Measurements from ENCODE around the gene TM4SF5.

TM4SF5 gene

DNA sequence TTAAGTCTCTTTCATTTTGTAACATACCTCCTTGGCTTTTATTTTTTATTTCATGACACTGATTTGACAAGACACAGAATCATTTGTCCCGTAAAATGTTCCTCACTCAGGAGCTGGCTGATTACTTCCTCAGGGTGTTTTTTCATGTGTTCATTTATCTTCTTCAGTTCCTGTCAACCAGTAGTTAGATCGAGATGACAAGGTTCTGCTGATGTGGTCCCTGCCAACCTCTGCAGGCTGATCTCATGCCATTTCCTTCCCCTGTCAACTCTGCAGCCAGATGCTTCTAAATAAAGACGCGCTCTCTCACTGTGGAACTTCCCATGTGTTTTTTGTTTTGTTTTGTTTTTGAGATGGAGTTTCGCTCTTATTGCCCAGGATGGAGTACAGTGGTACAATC lies 23.8 kb upstream of the TM4SF5 start:
- no peak for DNase-seq (ENCODE audit: low read depth in 2 of 2)

DNA sequence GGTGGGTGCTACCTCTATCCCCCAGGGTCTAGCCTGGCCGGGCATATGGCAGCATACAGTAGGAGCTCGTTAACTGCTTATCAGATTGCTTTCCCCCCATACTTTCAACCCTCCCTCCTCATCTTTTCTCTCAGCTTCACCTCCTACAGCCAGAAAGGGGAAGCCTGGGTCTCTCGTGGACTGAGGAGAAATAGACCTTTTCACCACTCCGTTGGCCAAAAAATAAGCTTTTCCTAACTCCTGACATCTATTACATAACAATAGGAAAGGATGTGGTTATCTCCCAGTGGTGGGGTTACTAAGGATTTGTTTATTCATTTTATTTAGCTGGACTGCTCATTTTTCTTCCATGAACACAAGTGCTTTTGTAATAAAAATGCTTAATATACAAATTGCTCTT lies 23.0 kb upstream of the TM4SF5 start:
- no peak for DNase-seq (ENCODE audit: low read depth in 2 of 2)

DNA sequence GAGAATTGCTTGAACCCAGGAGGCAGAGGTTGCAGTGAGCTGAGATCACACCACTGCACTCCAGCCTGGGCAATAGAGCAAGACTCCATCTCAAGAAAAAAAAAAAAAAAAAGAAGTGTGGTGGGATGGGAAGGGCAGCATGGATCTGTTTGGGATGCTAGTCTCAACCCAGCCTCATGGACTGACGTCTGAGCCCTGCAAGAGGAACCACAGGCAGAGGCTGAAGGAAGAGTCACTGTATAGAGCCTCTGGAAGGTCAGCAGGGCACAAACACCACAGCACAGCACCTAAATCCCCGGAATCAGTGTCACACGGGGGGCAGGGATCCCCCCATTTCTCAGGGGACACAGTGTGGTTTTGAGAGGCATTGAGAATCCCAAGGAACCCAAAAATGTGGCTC lies 21.1 kb upstream of the TM4SF5 start:
- DNase-seq (ENCODE audit: low read depth in 2 of 2) = no peak

DNA sequence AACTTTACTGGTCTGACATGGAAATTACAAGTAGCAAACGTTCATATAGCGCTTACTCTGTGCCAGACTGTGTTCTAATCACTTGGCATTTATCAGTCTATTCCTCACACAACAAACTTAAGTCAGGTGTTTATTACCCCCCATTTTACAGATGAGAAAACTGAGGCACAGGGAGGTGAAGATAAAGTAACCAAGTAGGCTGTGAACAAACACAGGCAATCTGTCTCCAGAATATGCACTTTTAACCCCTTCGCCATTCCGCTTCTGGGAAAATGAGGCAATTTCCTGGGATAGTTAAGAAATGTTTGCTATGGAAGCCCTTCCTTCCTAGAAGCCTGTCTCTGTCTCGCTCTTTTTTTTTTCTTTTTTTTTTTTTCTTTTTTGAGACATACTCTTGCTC lies 19.8 kb upstream of the TM4SF5 start:
- DNase-seq (ENCODE audit: low read depth in 2 of 2) = no peak

DNA sequence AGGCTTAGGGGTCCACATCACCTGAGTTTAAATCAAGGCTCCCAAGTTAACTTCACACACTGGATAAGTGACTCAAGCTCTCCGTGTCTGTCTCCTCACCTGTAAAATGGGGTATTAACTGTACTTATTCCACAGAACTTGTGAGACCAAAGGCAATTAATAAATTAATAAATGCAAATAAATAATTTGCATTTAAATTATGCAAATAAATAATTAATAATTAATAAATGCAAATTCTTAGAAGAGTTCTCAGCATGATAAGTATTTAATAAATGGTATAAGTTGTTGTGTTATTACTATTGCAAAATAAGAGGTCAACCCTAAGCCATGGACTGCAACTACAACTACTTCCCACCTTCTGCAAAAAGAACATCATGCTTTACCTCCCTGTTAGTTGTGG lies 18.3 kb upstream of the TM4SF5 start:
- DNase-seq (ENCODE audit: low read depth in 2 of 2) = no peak

DNA sequence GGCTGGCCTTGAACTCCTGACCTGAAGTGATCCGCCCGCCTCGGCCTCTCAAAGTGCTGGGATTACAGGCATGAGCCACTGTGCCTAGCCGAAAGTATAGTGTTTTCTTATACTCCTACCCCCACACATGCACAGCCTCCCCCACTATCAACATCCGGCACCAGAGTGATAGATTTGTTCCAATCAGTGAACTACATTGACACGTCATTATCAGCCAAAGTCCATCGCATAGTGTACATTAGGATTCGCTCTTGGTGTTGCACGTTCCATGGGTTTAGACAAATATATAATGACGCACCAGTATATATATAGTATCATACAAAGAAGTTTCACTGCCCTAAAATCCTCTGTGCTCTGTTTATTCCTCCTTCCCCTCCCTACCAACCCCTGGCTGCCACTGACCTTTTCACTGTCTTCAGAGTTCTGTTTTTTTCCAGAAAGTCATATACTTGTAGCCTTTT lies 11.9 kb upstream of the TM4SF5 start:
- DNase-seq (ENCODE audit: low read depth in 2 of 2) = no peak

DNA sequence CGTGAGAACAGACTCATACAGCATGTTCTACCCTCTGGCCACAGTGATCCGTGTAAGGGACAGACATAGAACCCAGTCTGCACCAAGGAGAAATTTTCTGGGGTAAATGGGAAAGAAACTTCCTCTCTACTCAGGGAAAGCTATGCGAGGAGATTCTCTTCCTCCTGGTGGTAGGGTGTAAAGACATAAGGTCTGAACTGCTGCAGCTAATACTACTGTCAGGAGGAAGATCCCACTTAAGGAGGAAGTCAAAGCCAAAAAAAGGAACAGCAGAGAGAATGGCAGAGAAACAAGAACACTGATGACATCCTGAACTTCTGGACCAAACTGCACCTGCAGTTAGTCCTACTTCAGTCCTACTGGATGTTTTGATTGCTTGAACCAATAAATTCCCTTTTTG lies 7.1 kb upstream of the TM4SF5 start:
- no peak for DNase-seq (ENCODE audit: low read depth in 2 of 2)

DNA sequence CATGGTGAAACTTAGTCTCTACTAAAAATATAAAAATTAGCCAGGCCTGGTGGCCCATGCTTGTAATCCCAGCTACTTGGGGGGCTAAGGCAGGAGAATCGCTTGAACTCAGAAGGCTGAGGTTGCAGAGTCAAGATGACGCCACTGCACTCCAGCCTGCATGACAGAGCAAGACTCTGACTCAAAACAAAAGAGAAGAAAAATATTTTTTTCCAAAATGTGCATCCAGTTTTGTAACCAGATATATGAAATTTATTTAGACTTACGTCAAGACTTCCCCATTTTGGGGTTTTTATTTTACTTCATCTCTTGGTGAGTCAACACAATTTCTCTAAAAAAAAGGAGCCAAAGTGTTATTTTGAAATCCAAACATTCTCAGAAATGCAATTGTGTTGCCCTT lies 5.5 kb upstream of the TM4SF5 start:
- no peak for DNase-seq (ENCODE audit: low read depth in 2 of 2)

DNA sequence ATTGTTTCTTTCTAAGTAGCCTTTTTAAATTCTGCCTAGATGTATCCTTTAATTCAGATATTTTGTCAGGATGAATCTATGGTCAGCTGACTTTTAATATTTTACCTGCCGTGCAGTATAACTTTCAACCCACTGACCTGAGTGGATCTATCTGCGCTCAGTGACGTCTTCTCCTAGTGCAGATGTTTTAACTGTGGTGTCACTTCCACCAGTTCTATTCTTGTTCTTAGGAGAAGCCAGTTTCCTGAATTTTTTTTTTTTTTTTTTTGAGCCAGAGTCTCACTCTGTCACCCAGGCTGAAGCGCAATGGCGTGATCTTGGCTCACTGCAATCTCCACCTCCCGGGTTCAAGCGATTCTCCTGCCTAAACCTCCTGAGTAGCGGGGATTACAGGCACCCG lies 5.0 kb upstream of the TM4SF5 start:
- no peak for DNase-seq (ENCODE audit: low read depth in 2 of 2)

DNA sequence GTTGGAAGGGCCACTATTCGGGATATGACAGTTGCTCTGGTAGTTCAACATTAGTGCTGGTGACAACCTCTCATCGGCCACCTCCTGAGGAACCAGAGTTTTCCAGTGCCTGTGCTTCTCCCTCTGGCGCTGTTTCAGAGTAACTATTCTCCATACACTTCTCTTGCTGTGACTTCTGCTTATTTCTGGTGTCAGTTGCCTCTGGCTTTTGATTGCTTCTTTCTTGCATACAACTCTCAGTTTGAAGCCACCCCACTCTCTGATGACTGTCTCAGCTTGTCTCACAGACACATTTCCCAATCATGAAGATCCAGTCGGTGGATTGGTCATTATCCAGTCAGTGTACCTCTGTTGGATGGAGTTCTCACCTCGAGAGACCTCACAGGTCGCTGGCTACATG lies 3.4 kb upstream of the TM4SF5 start:
- no peak for DNase-seq (ENCODE audit: low read depth in 2 of 2)

DNA sequence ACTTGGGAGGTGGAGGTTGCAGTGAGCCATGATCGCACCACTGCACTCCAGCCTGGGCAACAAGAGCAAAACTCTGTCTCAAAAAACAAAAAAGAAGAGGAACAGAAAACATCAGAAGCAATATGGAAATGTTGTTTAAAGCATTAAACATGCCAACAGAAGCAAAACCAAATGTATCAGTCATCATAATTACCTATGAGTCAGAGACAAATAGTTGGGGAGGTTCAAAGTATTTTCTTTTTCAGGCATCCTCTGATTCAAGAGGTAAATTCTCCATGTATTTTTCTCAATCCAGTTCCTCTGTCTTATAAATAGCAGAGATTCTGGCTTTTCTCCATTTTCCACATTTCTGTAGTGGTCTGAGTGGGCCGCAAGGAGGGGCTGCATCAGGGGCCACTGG lies 2.1 kb upstream of the TM4SF5 start:
- DNase-seq (ENCODE audit: low read depth in 2 of 2) = no peak

DNA sequence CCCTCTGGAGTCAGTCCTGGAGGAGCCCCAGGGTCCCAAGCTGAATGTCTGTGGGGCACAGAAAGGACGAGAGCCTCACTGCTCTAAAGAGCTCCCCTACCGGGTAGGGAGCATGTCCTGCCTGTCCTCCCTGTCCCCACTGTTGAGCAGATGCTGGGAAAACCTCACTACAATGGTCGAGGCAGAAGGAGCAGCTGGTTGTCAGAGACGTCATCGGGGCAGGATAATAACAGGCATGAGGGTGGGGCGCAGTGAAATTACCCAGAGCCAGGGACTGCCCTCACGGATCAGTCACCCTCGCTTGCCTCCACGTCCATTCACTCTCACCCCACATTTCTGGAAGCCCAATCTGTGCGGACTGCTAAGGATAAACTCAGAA lies 538 bp downstream of the TM4SF5 start:
- no peak for DNase-seq (ENCODE audit: low read depth in 2 of 2)

DNA sequence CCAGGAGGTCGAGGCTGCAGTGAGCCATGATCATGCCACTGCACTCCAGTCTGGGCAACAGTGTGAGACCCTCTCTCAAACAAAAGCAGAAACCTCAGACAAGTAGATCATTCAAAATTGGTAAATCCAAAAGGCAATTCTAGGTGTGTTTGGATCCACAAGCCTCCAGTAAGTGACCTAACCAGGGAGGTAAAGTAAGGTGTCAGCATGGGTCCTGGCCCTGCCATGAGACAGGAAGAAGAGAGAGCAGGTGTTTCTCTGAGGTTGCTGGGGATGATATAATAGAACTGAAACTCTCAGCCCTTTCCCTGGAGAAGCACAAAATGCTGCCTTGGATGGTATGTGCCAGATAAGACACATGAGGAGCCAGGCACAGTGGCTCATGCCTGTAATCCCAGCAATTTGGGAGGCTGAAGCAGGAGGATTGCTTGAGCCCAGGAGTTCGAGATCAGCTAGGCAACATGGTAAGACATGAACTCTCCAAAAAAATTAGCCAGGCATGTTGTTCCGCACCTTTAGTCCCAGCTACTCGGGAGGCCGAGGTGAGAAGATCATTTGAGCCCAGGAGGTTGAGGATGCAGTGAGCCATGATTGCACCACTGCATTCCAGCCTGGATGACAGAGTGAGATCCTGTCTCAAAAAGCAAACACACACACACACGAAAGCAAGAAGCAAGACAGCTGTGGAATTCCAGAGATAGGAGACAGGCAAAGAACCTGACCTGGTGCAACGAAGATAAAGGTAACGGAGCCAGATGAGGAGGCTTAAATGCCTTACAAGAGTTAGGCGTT lies 6.5 kb downstream of the TM4SF5 start:
- DNase-seq (ENCODE audit: low read depth in 2 of 2) = no peak

DNA sequence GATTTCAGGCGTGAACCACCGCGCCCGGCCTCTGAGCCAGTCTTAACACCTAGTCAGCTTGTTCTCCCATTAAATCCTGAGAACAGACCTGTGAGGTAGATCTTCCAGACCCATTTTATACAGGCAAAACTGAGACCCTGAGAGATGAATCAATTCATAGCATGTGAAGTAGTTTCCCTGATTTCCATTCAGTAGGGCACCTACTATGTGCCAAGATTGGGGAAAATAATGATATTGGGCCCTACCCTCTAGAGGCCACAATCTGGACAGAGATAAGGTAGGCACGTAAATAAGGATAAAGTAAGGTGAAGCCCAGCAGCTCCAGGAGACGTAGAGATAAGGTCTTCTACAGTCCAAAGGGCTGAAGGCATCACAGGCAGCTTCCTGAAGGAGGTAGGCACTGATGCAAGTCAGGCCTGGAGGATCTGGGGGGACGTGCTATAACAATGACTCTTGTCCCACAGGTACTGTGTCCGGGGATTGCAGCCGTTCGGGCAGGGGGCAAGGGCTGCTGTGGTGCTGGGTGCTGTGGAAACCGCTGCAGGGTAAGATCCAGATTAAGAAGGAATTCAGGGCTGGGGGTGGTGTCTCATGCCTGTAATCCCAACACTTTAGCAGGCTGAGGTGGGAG lies 8.8 kb downstream of the TM4SF5 start:
- DNase-seq (ENCODE audit: low read depth in 2 of 2) = no peak

DNA sequence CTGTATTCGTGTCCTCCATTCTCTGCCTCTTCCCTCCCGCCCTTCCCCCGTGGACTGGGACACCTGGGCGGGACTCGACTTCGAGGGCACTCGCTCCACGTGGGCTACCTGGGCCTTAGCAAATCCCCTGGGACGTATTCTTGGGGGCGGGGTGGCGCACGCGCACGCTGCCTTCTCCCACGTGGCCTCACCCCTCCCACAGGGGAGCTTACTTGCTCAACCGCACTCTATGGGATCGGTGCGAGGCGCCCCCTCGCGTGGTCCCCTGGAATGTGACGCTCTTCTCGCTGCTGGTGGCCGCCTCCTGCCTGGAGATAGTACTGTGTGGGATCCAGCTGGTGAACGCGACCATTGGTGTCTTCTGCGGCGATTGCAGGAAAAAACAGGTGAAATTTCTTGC lies 11.0 kb downstream of the TM4SF5 start:
- no peak for DNase-seq (ENCODE audit: low read depth in 2 of 2)

DNA sequence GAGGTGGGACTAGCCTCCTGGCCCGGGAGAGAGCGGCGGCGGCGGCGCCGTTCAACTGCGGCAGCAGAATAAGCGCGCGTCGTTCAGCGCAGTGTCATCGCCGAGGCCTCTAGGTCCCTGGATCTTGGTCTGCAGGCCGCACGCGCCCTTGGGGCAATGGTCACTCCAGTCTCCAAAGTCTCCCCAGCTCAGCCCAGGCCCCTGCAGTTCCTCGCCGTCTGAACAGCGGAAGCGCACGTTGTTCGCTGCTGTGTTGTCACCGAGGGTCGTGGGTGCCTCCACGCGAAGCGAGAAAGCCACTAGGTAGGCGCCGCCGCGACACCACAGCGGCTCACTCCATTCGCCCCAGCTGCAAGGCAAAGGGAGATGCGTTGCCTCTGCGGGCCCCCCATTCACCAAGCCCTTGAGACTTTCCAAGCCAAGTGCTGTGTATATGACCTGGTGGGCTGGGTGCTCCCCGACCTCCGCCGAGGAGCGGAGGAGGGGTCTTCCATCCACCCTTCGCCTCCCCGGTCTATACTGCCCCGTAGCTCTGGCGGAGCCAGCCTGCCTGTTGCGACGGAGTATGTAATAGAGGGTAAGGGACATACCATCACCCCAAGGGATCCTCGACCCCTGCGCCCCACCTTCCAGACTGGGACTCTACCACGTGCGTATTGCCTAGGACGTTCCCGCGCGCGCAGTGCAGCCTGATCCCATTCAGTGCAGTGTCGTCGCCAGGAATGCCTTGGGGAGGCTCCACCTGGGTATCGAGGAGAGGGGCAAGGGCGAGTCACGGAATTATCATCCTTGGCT lies 13.8 kb downstream of the TM4SF5 start:
- DNase-seq (ENCODE audit: low read depth in 2 of 2) = no peak

DNA sequence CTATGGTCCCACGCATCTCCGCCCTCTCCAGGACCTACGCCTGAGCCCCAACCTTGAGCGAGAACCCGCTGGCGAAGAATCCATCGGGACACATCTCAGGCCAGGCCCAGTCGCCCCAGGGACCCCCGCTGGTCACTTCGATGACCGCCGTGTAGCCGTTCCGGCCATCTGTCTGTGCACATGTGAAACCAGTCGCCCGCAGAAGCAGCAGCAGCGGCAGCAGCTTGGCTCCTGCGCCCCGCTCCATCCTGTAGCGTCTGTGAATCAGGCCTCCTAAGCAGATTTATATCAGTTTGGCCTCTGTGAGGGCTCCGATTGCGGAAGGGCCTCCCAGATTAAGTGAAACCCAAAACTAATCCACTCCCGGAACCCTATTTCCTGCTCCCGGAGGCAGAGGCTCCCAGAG lies 14.4 kb downstream of the TM4SF5 start, which contains the start of gene VMO1:
Gene VMO1 (minus strand): TSS at position 259 of the 406 bp plus-strand sequence. CDS start 12 bp downstream, at position 247.
- DNase-seq (ENCODE audit: low read depth in 2 of 2) = no peak

DNA sequence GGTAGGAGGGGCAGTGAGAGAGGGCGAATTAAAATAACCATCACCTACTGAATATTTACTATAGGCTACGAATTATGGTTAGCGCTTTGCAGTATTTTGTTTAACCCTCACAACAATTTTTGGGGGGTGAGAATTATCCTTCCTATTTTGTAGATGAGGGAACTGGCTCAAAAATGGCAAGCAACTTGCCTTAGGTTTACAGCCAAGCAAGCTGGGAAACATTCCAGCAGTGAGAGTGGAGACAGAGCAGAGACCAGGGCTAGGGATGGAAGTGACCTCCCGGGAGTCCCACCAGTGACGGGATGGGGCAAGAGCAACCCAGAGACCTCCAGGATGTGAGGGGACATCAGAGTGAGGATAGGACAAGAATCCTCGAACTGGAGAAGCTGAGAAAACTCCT lies 14.8 kb downstream of the TM4SF5 start:
- no peak for DNase-seq (ENCODE audit: low read depth in 2 of 2)

DNA sequence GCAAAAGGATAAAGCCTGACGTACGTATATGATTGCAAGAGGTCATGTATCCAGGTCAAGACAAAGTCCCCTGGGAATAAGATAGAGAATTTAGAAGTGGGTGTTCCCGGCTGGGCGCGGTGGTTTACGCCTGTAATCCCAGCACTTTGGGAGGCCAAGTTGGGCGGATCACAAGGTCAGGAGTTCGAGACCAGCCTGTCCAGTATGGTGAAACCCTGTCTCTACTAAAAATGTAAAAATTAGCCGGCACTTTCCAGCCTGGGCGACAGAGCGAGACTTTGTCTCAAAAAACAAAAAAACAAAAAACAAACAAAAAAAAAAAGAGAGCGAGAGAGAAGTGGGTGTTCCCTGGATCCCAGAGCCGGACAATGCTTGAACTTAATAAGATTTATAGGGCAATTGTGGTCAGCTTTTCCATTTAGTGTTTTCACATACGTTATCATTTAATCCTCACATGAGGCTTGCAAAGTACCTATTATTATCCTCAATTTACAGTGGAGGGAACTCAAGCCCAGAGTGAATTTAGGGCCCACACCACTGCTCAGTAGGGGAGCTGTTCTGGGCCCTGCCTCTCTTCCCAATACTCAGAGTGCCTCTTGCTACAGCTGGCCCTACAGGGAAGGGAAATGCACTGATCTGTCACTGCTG lies 16.6 kb downstream of the TM4SF5 start:
- no peak for DNase-seq (ENCODE audit: low read depth in 2 of 2)

DNA sequence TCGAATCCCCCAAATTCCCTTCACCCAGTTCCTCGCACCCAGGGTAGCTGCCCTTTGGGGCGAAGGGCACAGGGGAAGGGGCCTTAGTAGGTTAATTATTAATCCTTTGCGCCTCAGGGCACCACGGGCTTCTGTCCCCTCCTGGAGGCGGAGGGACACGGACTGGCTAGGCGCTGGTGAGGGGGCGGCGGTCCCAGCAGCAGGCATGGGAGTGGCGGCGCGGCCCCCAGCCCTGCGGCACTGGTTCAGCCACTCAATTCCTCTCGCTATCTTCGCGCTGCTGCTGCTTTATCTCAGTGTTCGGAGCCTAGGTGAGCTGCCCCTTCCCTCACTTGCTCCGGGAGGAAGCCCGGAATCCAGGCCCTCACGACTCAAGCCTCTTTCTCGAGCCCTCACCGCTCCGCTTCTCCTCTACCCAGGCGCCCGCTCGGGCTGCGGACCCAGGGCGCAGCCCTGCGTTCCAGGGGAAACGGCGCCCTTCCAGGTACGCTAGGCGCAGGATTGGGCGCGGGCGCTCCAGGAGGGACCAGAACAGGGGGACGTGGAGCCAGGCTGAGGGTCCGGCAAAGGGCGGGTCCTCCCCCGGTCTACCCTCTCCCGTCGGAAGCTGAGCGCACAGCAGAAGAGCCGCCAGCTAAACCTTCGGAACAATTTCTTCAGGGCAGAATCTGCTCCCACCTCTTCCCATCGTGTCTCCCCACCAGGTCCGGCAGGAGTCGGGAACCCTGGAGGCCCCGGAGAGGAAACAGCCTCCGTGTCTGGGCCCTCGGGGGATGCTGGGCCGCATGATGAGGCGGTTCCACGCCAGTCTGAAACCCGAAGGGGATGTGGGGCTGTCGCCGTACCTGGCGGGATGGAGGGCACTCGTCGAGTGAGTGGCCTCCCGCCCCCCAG lies 17.4 kb downstream of the TM4SF5 start, which contains the start of gene GLTPD2:
Gene GLTPD2 (plus strand): TSS at position 158 of the 894 bp plus-strand sequence. CDS start 48 bp downstream, at position 206.
- DNase-seq (ENCODE audit: low read depth in 2 of 2) = no peak

DNA sequence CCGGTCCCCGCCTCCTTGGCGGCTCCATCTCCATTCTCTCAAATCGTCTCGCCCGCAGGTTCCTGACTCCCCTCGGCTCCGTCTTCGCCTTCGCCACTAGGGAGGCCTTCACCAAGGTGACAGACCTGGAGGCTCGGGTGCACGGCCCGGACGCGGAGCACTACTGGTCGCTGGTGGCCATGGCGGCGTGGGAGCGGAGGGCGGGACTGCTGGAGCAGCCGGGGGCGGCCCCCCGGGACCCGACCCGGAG lies 17.9 kb downstream of the TM4SF5 start:
- DNase-seq (ENCODE audit: low read depth in 2 of 2) = no peak
